H1 (cell line): ENCODE measurements around the gene NAB1. TPM values are rescaled to one million over a fixed set of nuclear protein-coding genes. Genes with fewer than 3 reads are reported as not detected.

Experiments used
- CTCF ChIA-PET: fragments of 300-600 bp; sonication (Branson Sonifier 250); formaldehyde crosslinking; loops from one replicate; lab custom pipeline; 2021; ENCODE audit not compliant: partially characterized antibody; lab: Charles Lee
- POLR2A ChIA-PET: fragments of 300-600 bp; sonication (Branson Sonifier 250); formaldehyde crosslinking; loops from one replicate; lab custom pipeline; 2021; ENCODE audit warnings: inconsistent platforms; ENCODE audit not compliant: partially characterized antibody; lab: Charles Lee
- DNase-seq, 2 experiments: peaks; one replicate each; pipeline versions ENCODE4 v3.0.0 to v3.0.0-alpha.2; 2010 to 2022; ENCODE audit warnings: low spot score in 2 of 2, low read depth in 1 of 2, mixed read lengths in 1 of 2
- FAIRE-seq: peaks from 2 replicates; lab custom pipeline; 2011; peaks lifted over from hg19 to GRCh38; lab: Jason Lieb, UNC
- H2AFZ ChIP-seq: 2 replicates; pipeline ENCODE4 v1.8.1; 2012; ENCODE audit warnings: low read length, inconsistent platforms
- H2AK5ac ChIP-seq: 2 replicates; pipeline ENCODE4 v1.6.1; 2013; ENCODE audit warnings: low read depth, low read length
- H2BK120ac ChIP-seq: replicated peaks from 2 replicates; pipeline ENCODE3; 2013; ENCODE audit warnings: low read depth, low read length, inconsistent platforms
- H2BK12ac ChIP-seq: 2 replicates; pipeline ENCODE4 v1.6.1; 2013; ENCODE audit warnings: low read depth, low read length
- H2BK15ac ChIP-seq: 2 replicates; pipeline ENCODE4 v1.6.1; 2013; ENCODE audit warnings: low read length
- H2BK20ac ChIP-seq: 2 replicates; pipeline ENCODE4 v1.6.1; 2013; ENCODE audit warnings: low read length
- H2BK5ac ChIP-seq: 2 replicates; pipeline ENCODE4 v1.6.1; 2013; ENCODE audit warnings: low read depth, low read length
- H3K14ac ChIP-seq: 2 replicates; pipeline ENCODE4 v1.6.1; 2013; ENCODE audit warnings: inconsistent platforms; ENCODE audit not compliant: insufficient read length
- H3K18ac ChIP-seq: 2 replicates; pipeline ENCODE4 v1.6.1; 2013; ENCODE audit warnings: low read length; ENCODE audit errors: extremely low read depth
- H3K23ac ChIP-seq: 2 replicates; pipeline ENCODE4 v1.6.1; 2013; ENCODE audit warnings: inconsistent platforms; ENCODE audit not compliant: insufficient read length
- H3K23me2 ChIP-seq: 2 replicates; pipeline ENCODE4 v1.6.1; 2013; ENCODE audit warnings: low read depth, low read length
- H3K27ac ChIP-seq: 2 replicates; pipeline ENCODE4 v1.6.1; 2011; ENCODE audit warnings: low read depth, low read length, inconsistent platforms
- H3K27me3 ChIP-seq, 4 experiments: replicated peaks in 1 of 4; 1 replicate in 1 of 4; 2 replicates in 3 of 4; pipeline versions ENCODE4 v1.6.1 to v1.8.1; 2011 to 2013; ENCODE audit warnings: low read length in 3 of 4, mild to moderate bottlenecking in 3 of 4, inconsistent platforms in 2 of 4, mixed read lengths in 2 of 4, moderate library complexity in 1 of 4; ENCODE audit not compliant: control insufficient read depth in 3 of 4, insufficient read depth in 3 of 4; ENCODE audit errors: extremely low read depth in 1 of 4
- H3K36me3 ChIP-seq, 4 experiments: 2 replicates each; pipeline versions ENCODE4 v1.6.1 to v1.8.1; 2011 to 2013; ENCODE audit warnings: mild to moderate bottlenecking in 4 of 4, low read length in 3 of 4, moderate library complexity in 2 of 4, control low read depth in 1 of 4, inconsistent platforms in 1 of 4; ENCODE audit not compliant: insufficient read depth in 4 of 4, control insufficient read depth in 2 of 4
- H3K4ac ChIP-seq: replicated peaks from 2 replicates; pipeline ENCODE3; 2013; ENCODE audit warnings: low read length, low read depth, mixed read lengths, inconsistent platforms; ENCODE audit not compliant: insufficient read length
- H3K4me1 ChIP-seq, 4 experiments: replicated peaks in 1 of 4; 1 replicate in 1 of 4; 2 replicates in 3 of 4; pipeline versions ENCODE4 v1.6.1 to v1.8.1; 2011 to 2013; ENCODE audit warnings: low read length in 3 of 4, inconsistent platforms in 2 of 4, mixed read lengths in 1 of 4; ENCODE audit not compliant: insufficient read depth in 4 of 4, control insufficient read depth in 3 of 4
- H3K4me2 ChIP-seq, 2 experiments: 2 replicates each; pipeline versions ENCODE4 v1.6.1 to v1.8.1; 2011 to 2013; ENCODE audit warnings: low read depth in 2 of 2, low read length in 2 of 2, control low read depth in 1 of 2, inconsistent platforms in 1 of 2, mild to moderate bottlenecking in 1 of 2; ENCODE audit not compliant: insufficient read depth in 1 of 2
- H3K4me3 ChIP-seq, 4 experiments: fragments of 200-600, 300-600 bp in 1 of 4; sonication (generic), shearing (Covaris generic), sonication (Bioruptor Twin) in 1 of 4; 2 replicates each; pipeline versions ENCODE4 v1.5.1 to v1.8.1; 2011 to 2016; ENCODE audit warnings: low read length in 4 of 4, low read depth in 3 of 4, control low read depth in 2 of 4, inconsistent platforms in 2 of 4, mild to moderate bottlenecking in 2 of 4, mixed read lengths in 1 of 4, moderate library complexity in 1 of 4; ENCODE audit not compliant: insufficient read depth in 2 of 4; ENCODE audit errors: extremely low read depth in 1 of 4
- H3K56ac ChIP-seq: replicated peaks from 2 replicates; pipeline ENCODE3; 2013; ENCODE audit warnings: low read depth, mild to moderate bottlenecking, mixed read lengths, low read length, inconsistent platforms; ENCODE audit not compliant: insufficient read length
- H3K79me1 ChIP-seq: 2 replicates; pipeline ENCODE4 v1.6.1; 2013; ENCODE audit warnings: low read depth, low read length, control low read depth
- H3K79me2 ChIP-seq, 2 experiments: 2 replicates each; pipeline versions ENCODE4 v1.6.1 to v1.8.1; 2012 to 2013; ENCODE audit warnings: low read length in 2 of 2, mild to moderate bottlenecking in 2 of 2, inconsistent platforms in 1 of 2; ENCODE audit not compliant: insufficient read depth in 2 of 2, control insufficient read depth in 1 of 2
- H3K9ac ChIP-seq, 4 experiments: replicated peaks in 1 of 4; 1 replicate in 1 of 4; 2 replicates in 3 of 4; pipeline versions ENCODE4 v1.6.1 to v1.8.1; 2011 to 2013; ENCODE audit warnings: low read depth in 3 of 4, low read length in 3 of 4, control low read depth in 2 of 4, mild to moderate bottlenecking in 2 of 4, moderate library complexity in 2 of 4, inconsistent platforms in 1 of 4; ENCODE audit errors: extremely low read depth in 1 of 4
- H3K9me3 ChIP-seq, 2 experiments: 2 replicates each; pipeline versions ENCODE4 v1.6.1 to v1.8.1; 2012 to 2013; ENCODE audit warnings: mild to moderate bottlenecking in 2 of 2, moderate library complexity in 2 of 2, control low read depth in 1 of 2, inconsistent platforms in 1 of 2, low read depth in 1 of 2, low read length in 1 of 2, mixed read lengths in 1 of 2; ENCODE audit not compliant: insufficient read depth in 2 of 2
- H4K20me1 ChIP-seq, 2 experiments: replicated peaks in 1 of 2; 2 replicates each; pipeline versions ENCODE3 to v1.8.1; 2011 to 2013; ENCODE audit warnings: inconsistent platforms in 2 of 2, low read length in 2 of 2, mild to moderate bottlenecking in 1 of 2; ENCODE audit not compliant: insufficient read depth in 2 of 2, control insufficient read depth in 1 of 2
- H4K5ac ChIP-seq: 2 replicates; pipeline ENCODE4 v1.6.1; 2013; ENCODE audit warnings: low read length, low read depth, mixed read lengths, inconsistent platforms; ENCODE audit not compliant: insufficient read length
- H4K8ac ChIP-seq: 2 replicates; pipeline ENCODE4 v1.8.0; 2013; ENCODE audit warnings: mild to moderate bottlenecking, moderate library complexity, low read length, inconsistent platforms; ENCODE audit not compliant: insufficient read depth; ENCODE audit errors: extremely low read depth
- H4K91ac ChIP-seq: replicated peaks from 2 replicates; pipeline ENCODE3; 2013; ENCODE audit warnings: low read length, mixed read lengths, inconsistent platforms; ENCODE audit not compliant: insufficient read length
- CBX5 ChIP-seq: fragments of 300-800, 300-1000 bp; sonication (generic); IDR thresholded peaks from 2 replicates; pipeline ENCODE4 v1.7.1; 2016; ENCODE audit warnings: antibody characterized with exemption, low read length, low read depth
- KDM1A ChIP-seq: fragments of 200-600, 300-600 bp; sonication (generic); IDR thresholded peaks from 2 replicates; pipeline ENCODE4 v1.7.1; 2016; ENCODE audit warnings: mild to moderate bottlenecking, low read length, borderline replicate concordance
- POLR2AphosphoS5 ChIP-seq: IDR thresholded peaks from 2 replicates; pipeline ENCODE4 v1.6.1; 2011; ENCODE audit warnings: low read depth, low read length
- SIN3A ChIP-seq, 2 experiments: IDR thresholded peaks in 1 of 2; conservative IDR thresholded peaks in 1 of 2; 2 replicates each; pipeline ENCODE4 v1.6.1; 2011 to 2012; ENCODE audit warnings: low read length in 2 of 2, improper control_type of control experiment in 1 of 2, low read depth in 1 of 2, mild to moderate bottlenecking in 1 of 2
- SP2 ChIP-seq: IDR thresholded peaks from 2 replicates; pipeline ENCODE4 v1.6.1; 2012; ENCODE audit warnings: mild to moderate bottlenecking, low read length, inconsistent platforms
- TAF1 ChIP-seq: IDR thresholded peaks from 2 replicates; pipeline ENCODE4 v1.6.1; 2011; ENCODE audit warnings: mild to moderate bottlenecking, low read depth, low read length
- TCF12 ChIP-seq: IDR thresholded peaks from 2 replicates; pipeline ENCODE4 v1.6.1; 2011; ENCODE audit warnings: low read depth, mild to moderate bottlenecking, low read length
- WGBS, 2 experiments: shearing (Covaris generic) in 1 of 2; methylation state at CpG; one replicate each; pipeline versions ENCODE4 v1.1.6 to v1.1.7; 2013 to 2015; ENCODE audit warnings: low lambda C conversion rate in 2 of 2, mixed read lengths in 2 of 2, inconsistent platforms in 1 of 2, low coverage in 1 of 2, missing lambda C conversion rate in 1 of 2; ENCODE audit not compliant: insufficient replicate concordance in 2 of 2, insufficient coverage in 1 of 2, insufficient read length in 1 of 2; ENCODE audit errors: extremely low coverage in 1 of 2, missing lambda C conversion rate in 1 of 2; 5-methylcytosine and 5-hydroxymethylcytosine counted together
- polyA plus RNA-seq, 7 experiments: library from polyadenylated mRNA; depleted of rRNA in 3 of 7; stranded (reverse) in 5 of 7; unstranded in 2 of 7; fragments of >200 nt in 5 of 7; fragments of 200-250 nt in 2 of 7; gene quantifications; 1 replicate in 5 of 7; 2 replicates in 1 of 7; 4 replicates in 1 of 7; pipeline versions ENCODE4 v1.2.1 to v1.2.3, GENCODE V29; 2011 to 2013; ENCODE audit warnings: missing spikeins in 2 of 7, mixed read lengths in 2 of 7
- total RNA-seq: library from RNA; stranded (reverse); fragmentation: NEBNext Ultra II Directional; extraction: Animal tissue kit (Norgen Biotek cat#: 25700); gene quantifications from 2 replicates; pipeline ENCODE4 v1.2.1, GENCODE V29; 2021

The NAB1 gene
- total and polyA plus RNA-seq, 2 of the 8 experiments (the other 6 are each of a cell fraction or from before 2014, with no cell fraction given) = 8.5 to 28.6 TPM

DNA sequence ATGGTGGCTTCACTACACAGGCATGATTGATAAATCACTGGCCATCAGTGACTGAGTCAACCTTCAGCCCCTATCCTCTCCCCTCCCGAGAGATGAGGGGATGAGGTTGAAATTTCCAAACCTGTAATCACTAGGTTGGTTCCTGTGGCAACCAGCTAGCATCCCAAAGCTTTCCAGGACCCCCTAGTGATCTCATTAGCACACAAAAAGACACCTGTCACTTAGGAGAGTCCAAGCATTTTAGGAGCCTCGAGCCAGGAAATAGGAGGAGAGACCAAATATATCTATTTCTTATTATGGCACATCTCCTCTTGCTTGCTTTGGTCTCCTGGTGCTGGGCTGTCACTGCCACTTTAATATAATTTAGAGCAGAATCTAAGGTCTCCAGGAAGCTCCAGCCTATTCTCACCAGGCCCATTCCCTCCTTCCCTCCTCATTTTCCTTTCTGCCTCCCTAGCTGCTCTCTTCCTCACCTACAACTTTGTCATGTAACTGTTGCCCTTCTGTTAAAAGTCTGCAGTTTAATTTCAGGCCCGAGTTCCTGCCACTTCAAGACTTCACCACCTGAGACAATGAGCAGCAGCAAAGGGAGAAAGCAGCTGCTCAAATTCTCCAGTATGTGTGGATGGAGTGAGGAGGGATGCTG, 33.2 kb upstream of the NAB1 start:
- peak; percentile 85 for FAIRE-seq

More for the DNA sequence above, 33.2 kb upstream of the NAB1 start:
- no peak overlapping the region for H3K4ac ChIP-seq
- H3K36me3 ChIP-seq = no peaks in the 10 kb centered on the region
- no peak overlapping the region for H3K56ac ChIP-seq
- peak in 1 of 2 experiments; percentile 9 for DNase-seq
- H3K14ac ChIP-seq = no peak overlapping the region
- no peak overlapping the region for H2BK5ac ChIP-seq
- no peak overlapping the region for H4K5ac ChIP-seq
- H2BK20ac ChIP-seq = no peak overlapping the region
- H4K20me1 ChIP-seq = no peaks in the 10 kb centered on the region
- H2AFZ ChIP-seq = no peak overlapping the region
- no peaks in the 10 kb centered on the region for H3K79me1 ChIP-seq
- no peak overlapping the region for H2BK120ac ChIP-seq
- TF ChIP-seq POLR2AphosphoS5 (no peak), SP2 (no peak), TCF12 (0 out of 2 replicates have a peak, but pooled peaks have one; percentile 65), SIN3A (conservative IDR thresholded peaks at IDR 0.05 in 1 of 2, IDR thresholded peaks at IDR 0.05 in 1 of 2; ENCODE audit: low read depth in 1 of 2, low read length in 2 of 2) (peak; percentile 41 to 60; a peak in 1 of 4 replicates), TAF1 (no peak), KDM1A (no peak), CBX5 (no peak)
- peak overlapping the region; percentile 17 to 33; a peak in 2 of 4 replicates for H3K4me2 ChIP-seq
- POLR2A ChIA-PET = interaction anchor here (0.8 kb wide), 1 partner anchor 11 kb away, joined by 3 read pairs; no protein-coding TSS in a partner anchor
- no peak overlapping the region for H2BK12ac ChIP-seq
- no peak overlapping the region for H3K9ac ChIP-seq
- peaks cover 3 to 13% (median 6%) of the 10 kb centered on the region in 4 experiments for H3K4me1 ChIP-seq
- H3K27me3 ChIP-seq = no peaks in the 10 kb centered on the region
- no peaks in the 10 kb centered on the region for H3K23me2 ChIP-seq
- no peak overlapping the region for H2AK5ac ChIP-seq
- CTCF ChIA-PET = interaction anchor here (1.1 kb wide), 1 partner anchor 86 kb away, joined by 5 read pairs; no protein-coding TSS in a partner anchor
- no peak overlapping the region for H3K23ac ChIP-seq
- H3K27ac ChIP-seq = no peak overlapping the region
- H3K9me3 ChIP-seq = no peaks in the 10 kb centered on the region
- no peak overlapping the region for H3K18ac ChIP-seq
- no peak overlapping the region for H2BK15ac ChIP-seq
- no peak overlapping the region for H4K91ac ChIP-seq
- no peaks in the 10 kb centered on the region for H3K79me2 ChIP-seq
- WGBS, 2 experiments = 22% methylated on average over 3 of the region's 3 CpGs; no CpG with 5 or more reads in 1 of the 2 experiments
- H3K4me3 ChIP-seq = 0 out of 8 replicates have a peak overlapping the region, but pooled peaks of 1 of the 4 experiments have one; percentile 5
- H4K8ac ChIP-seq = no peak overlapping the region
